DND-41 (cell line): Measurements from ENCODE around the gene DYNLL2.
A peak's percentile ranks its signal among the peaks of the same experiment; 100 is the strongest.

ENCODE experiments used
- ATAC-seq: fragments of 200-7000 bp; cut with Tn5 transposase; 3 replicates; pipeline ENCODE4 v1.9.1; 2021; ENCODE audit warnings: low read depth; ENCODE audit not compliant: insufficient read depth
- DNase-seq: peaks from one replicate; pipeline ENCODE4 v3.0.0-alpha.2; 2020
- H2AFZ ChIP-seq: 2 replicates; pipeline ENCODE4 v1.6.0; 2012; ENCODE audit warnings: low read depth, low read length
- H3K27ac ChIP-seq: 2 replicates; pipeline ENCODE4 v1.5.1; 2012; ENCODE audit warnings: low read length, inconsistent platforms
- H3K27me3 ChIP-seq: fragments of 200-600 bp; sonication (generic); 2 replicates; pipeline ENCODE4 v1.6.0; 2012; ENCODE audit warnings: low read length, mild to moderate bottlenecking, inconsistent platforms; ENCODE audit not compliant: insufficient read depth, poor library complexity
- H3K36me3 ChIP-seq: 2 replicates; pipeline ENCODE4 v1.5.1; 2012; ENCODE audit warnings: low read length, inconsistent platforms; ENCODE audit not compliant: insufficient read depth
- H3K4me1 ChIP-seq: 2 replicates; pipeline ENCODE4 v1.5.1; 2012; ENCODE audit warnings: mild to moderate bottlenecking, low read length; ENCODE audit not compliant: insufficient read depth
- H3K4me2 ChIP-seq: 2 replicates; pipeline ENCODE4 v1.6.0; 2012; ENCODE audit warnings: mild to moderate bottlenecking, moderate library complexity, low read length, inconsistent platforms; ENCODE audit not compliant: insufficient read depth
- H3K4me3 ChIP-seq, 2 experiments: fragments of 200-600 bp in 1 of 2; shearing (Covaris generic) in 1 of 2; 2 replicates each; pipeline ENCODE4 v1.5.1; 2012 to 2016; ENCODE audit warnings: inconsistent platforms in 2 of 2, low read length in 2 of 2, mild to moderate bottlenecking in 2 of 2, low read depth in 1 of 2, moderate library complexity in 1 of 2
- H3K79me2 ChIP-seq: 2 replicates; pipeline ENCODE4 v1.6.0; 2012; ENCODE audit warnings: low read length, inconsistent platforms; ENCODE audit not compliant: insufficient read depth
- H3K9ac ChIP-seq: 2 replicates; pipeline ENCODE4 v1.6.0; 2012; ENCODE audit warnings: low read depth, mild to moderate bottlenecking, inconsistent platforms, low read length, moderate library complexity
- H3K9me3 ChIP-seq: 2 replicates; pipeline ENCODE4 v1.5.1; 2012; ENCODE audit warnings: low read length, moderate library complexity, mild to moderate bottlenecking, inconsistent platforms; ENCODE audit not compliant: insufficient read depth, severe bottlenecking
- H4K20me1 ChIP-seq: 2 replicates; pipeline ENCODE4 v1.6.0; 2012; ENCODE audit warnings: low read length; ENCODE audit not compliant: insufficient read depth
- CTCF ChIP-seq: IDR thresholded peaks from 2 replicates; pipeline ENCODE4 v1.5.1; 2012; ENCODE audit warnings: borderline replicate concordance, low read length, moderate library complexity, mild to moderate bottlenecking; ENCODE audit not compliant: poor library complexity, severe bottlenecking; ENCODE audit errors: extremely low read depth
- EZH2 ChIP-seq: IDR thresholded peaks from 3 replicates; pipeline ENCODE4 v1.6.1; 2012; ENCODE audit warnings: borderline replicate concordance, low read depth, mild to moderate bottlenecking, moderate library complexity, low read length, inconsistent platforms; ENCODE audit not compliant: severe bottlenecking

DYNLL2 gene

GRCh38 chr17:58082870-58083490 is at the start of gene DYNLL2:
TSS of gene DYNLL2 (plus strand) at chr17:58083419. CDS start at chr17:58087091, 3,672 bp downstream.
- Histone ChIP-seq H2AFZ (peak within 1 kb of the TSS; percentile 99), H3K27ac (peak within 1 kb of the TSS; percentile 87), H3K4me1 (peaks cover 40% of the 10 kb centered on the region), H3K36me3 (peaks cover 38% of the 10 kb centered on the region), H3K4me3 (peak within 1 kb of the TSS; percentile 81 to 88), H3K9me3 (no peaks in the 10 kb centered on the region), H3K79me2 (peaks cover 46% of the 10 kb centered on the region), H3K4me2 (peak within 1 kb of the TSS; percentile 93), H3K27me3 (peaks cover 17% of the 10 kb centered on the region), H4K20me1 (peaks cover 45% of the 10 kb centered on the region), H3K9ac (peak within 1 kb of the TSS; percentile 93)
- ATAC-seq: peak; percentile 87
- TF ChIP-seq EZH2 (no peak), CTCF (no peak)
- DNase-seq: peak; percentile 95

- Histone ChIP-seq H3K9ac (no peak overlapping the region), H3K4me2 (no peak overlapping the region), H4K20me1 (no peaks in the 10 kb centered on the region), H3K79me2 (no peaks in the 10 kb centered on the region), H3K27me3 (peaks cover 46% of the 10 kb centered on the region), H3K4me3 (no peak overlapping the region), H3K36me3 (no peaks in the 10 kb centered on the region), H3K4me1 (no peaks in the 10 kb centered on the region), H2AFZ (no peak overlapping the region), H3K9me3 (no peaks in the 10 kb centered on the region), H3K27ac (no peak overlapping the region)
- ATAC-seq: no peak
- TF ChIP-seq EZH2 (no peak), CTCF (no peak)
- no peak for DNase-seq
Observed at GRCh38 chr17:58039975-58040374, 43.2 kb upstream of the DYNLL2 start.

GRCh38 chr17:58040386-58040785 is 42.8 kb upstream of the DYNLL2 start:
- Histone ChIP-seq H3K79me2 (no peaks in the 10 kb centered on the region), H3K36me3 (no peaks in the 10 kb centered on the region), H4K20me1 (no peaks in the 10 kb centered on the region), H3K27ac (no peak overlapping the region), H3K9ac (no peak overlapping the region), H3K9me3 (no peaks in the 10 kb centered on the region), H3K4me3 (no peak overlapping the region), H3K4me2 (no peak overlapping the region), H3K4me1 (no peaks in the 10 kb centered on the region), H2AFZ (no peak overlapping the region), H3K27me3 (peaks cover 46% of the 10 kb centered on the region)
- DNase-seq (no peak), ATAC-seq (no peak)
- TF ChIP-seq EZH2 (no peak), CTCF (no peak)
